Central memory CD4-positive, alpha-beta T cell (primary cell): ENCODE data around the gene DISC1.
"Not testable (repeated sequence)": the region's sequence is repeated elsewhere in the genome, so short reads cannot be mapped to it uniquely, and the experiment has no call there.

Experiments used
- DNase-seq: peaks from one replicate; pipeline ENCODE4 v3.0.0; 2022

The DISC1 gene

GRCh38 chr1:231705806-231706760 is 79.5 kb downstream of the DISC1 start:
- DNase-seq = no peak

GRCh38 chr1:231706934-231707333 is 80.3 kb downstream of the DISC1 start:
- no peak for DNase-seq

- DNase-seq = no peak
Measured at GRCh38 chr1:231707407-231707806, 80.8 kb downstream of the DISC1 start.

- DNase-seq = no peak
Measured at GRCh38 chr1:231708394-231708793, 81.8 kb downstream of the DISC1 start.

- no peak for DNase-seq
Measured at GRCh38 chr1:231714440-231714839, 87.8 kb downstream of the DISC1 start.

- DNase-seq = no peak
Measured at GRCh38 chr1:231715816-231716722, 89.5 kb downstream of the DISC1 start.

- DNase-seq = no peak
Measured at GRCh38 chr1:231716879-231717278, 90.3 kb downstream of the DISC1 start.

GRCh38 chr1:231719485-231720183 is 93.0 kb downstream of the DISC1 start:
- no peak for DNase-seq

GRCh38 chr1:231720652-231721325 is 94.2 kb downstream of the DISC1 start:
- no peak for DNase-seq

- no peak for DNase-seq
Measured at GRCh38 chr1:231721436-231721835, 94.8 kb downstream of the DISC1 start.

- no peak for DNase-seq
Measured at GRCh38 chr1:231722356-231722755, 95.8 kb downstream of the DISC1 start.

- no peak for DNase-seq
Measured at GRCh38 chr1:231723146-231723545, 96.6 kb downstream of the DISC1 start.

GRCh38 chr1:231724041-231724440 is 97.5 kb downstream of the DISC1 start:
- no peak for DNase-seq

GRCh38 chr1:231724876-231725647 is 98.5 kb downstream of the DISC1 start:
- DNase-seq = no peak

GRCh38 chr1:231727171-231727570 is 100.6 kb downstream of the DISC1 start:
- no peak for DNase-seq

GRCh38 chr1:231728987-231729386 is 102.4 kb downstream of the DISC1 start:
- DNase-seq = not testable (repeated sequence)

- DNase-seq = no peak
Measured at GRCh38 chr1:231729544-231729943, 103.0 kb downstream of the DISC1 start.

GRCh38 chr1:231731268-231731667 is 104.7 kb downstream of the DISC1 start:
- DNase-seq = no peak

- no peak for DNase-seq
Measured at GRCh38 chr1:231733063-231733462, 106.5 kb downstream of the DISC1 start.

- no peak for DNase-seq
Measured at GRCh38 chr1:231733672-231734071, 107.1 kb downstream of the DISC1 start.

- DNase-seq = no peak
Measured at GRCh38 chr1:231734417-231734816, 107.8 kb downstream of the DISC1 start.
